ENCODE results near the gene SPACA6.

DNA sequence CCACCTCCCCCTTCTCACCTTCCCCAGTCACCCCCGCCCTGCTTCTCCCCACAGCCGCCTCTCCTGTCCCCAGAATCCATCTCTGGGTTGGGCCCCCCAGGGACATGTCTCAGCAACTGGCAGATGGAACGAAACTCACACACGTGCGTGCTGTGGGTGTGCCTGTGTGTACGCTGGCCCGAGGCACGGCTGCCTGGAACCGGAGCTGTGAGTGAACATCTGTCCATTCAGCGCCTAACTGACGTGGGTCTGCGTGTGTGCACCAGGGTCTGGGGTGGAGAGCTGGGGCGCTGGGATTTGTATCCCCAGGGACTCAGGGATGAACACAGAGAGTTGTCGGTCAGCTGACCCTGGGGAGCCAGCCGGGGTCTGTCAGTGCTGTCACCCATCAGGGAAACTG, 31.4 kb downstream of the SPACA6 start:
- TF ChIP-seq CTCF (IDR thresholded peaks at IDR 0.05) = no peak
- no peak for TF ChIP-seq POLR2AphosphoS5 (IDR thresholded peaks at IDR 0.05)
- TF ChIP-seq POLR2A (IDR thresholded peaks at IDR 0.05) = no peak

All from prostate gland (tissue), 2 donors.